GM23338 (cell line): Measurements from ENCODE around the gene SRSF1.
A peak's percentile ranks its signal among the peaks of the same experiment; 100 is the strongest.

Source experiments
- CREB1 ChIP-seq: fragments of 250-450 bp; sonication (Bioruptor Pico); IDR thresholded peaks from 2 replicates; pipeline ENCODE4 v1.5.0; 2020; ENCODE audit warnings: low read depth, mild to moderate bottlenecking, moderate library complexity
- EZH2phosphoT487 ChIP-seq: fragments of 200-600 bp; sonication (generic); IDR thresholded peaks from one replicate; pipeline ENCODE4 v1.8.1; 2018; ENCODE audit warnings: antibody characterized with exemption; ENCODE audit not compliant: unreplicated experiment
- JUNB ChIP-seq: IDR thresholded peaks from one replicate; pipeline ENCODE4 v1.6.1; 2016; ENCODE audit warnings: antibody characterized with exemption; ENCODE audit not compliant: unreplicated experiment
- NANOG ChIP-seq: IDR thresholded peaks from 2 replicates; pipeline ENCODE4 v1.6.1; 2016; ENCODE audit warnings: antibody characterized with exemption, borderline replicate concordance
- POLR2AphosphoS5 ChIP-seq: IDR thresholded peaks from 2 replicates; pipeline ENCODE4 v1.6.1; 2016; ENCODE audit warnings: antibody characterized with exemption, low read depth
- TF ChIP-seq, protein P1 (sequence below), 2 experiments: fragments of 200-600 bp in 1 of 2; sonication (generic) in 1 of 2; conservative IDR thresholded peaks; 2 replicates each; pipeline versions ENCODE4 v1.5.1 to v1.6.1; 2016 to 2017; ENCODE audit warnings: antibody characterized with exemption in 2 of 2, low read depth in 2 of 2, mild to moderate bottlenecking in 2 of 2, moderate library complexity in 1 of 2
- TF ChIP-seq, protein P2 (sequence below): IDR thresholded peaks from 2 replicates; pipeline ENCODE4 v1.6.1; 2016; ENCODE audit warnings: antibody characterized with exemption
- TF ChIP-seq, protein P3 (sequence below): IDR thresholded peaks from one replicate; pipeline ENCODE4 v1.6.1; 2018; ENCODE audit warnings: antibody characterized with exemption; ENCODE audit not compliant: unreplicated experiment

DNA sequence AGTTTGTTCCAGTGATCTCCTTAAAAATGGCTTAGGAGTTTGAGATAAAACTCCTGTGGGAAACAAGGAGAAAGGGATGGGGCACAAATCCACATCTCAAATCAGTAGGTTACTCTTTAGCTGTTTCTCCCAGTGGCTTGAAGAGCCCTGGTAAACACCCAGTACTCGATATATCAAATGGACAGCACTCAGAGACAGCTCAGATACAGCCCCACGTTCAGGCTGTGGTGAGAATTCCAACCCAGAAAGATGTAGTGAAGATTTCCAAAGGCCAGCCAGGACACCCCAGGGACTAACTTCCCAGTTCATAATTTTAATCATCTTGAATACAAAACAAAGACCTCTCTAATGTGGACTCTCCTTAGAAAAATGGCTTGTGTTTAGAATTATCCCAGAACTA, 12.6 kb downstream of the SRSF1 start:
- TF ChIP-seq, protein P1, sequence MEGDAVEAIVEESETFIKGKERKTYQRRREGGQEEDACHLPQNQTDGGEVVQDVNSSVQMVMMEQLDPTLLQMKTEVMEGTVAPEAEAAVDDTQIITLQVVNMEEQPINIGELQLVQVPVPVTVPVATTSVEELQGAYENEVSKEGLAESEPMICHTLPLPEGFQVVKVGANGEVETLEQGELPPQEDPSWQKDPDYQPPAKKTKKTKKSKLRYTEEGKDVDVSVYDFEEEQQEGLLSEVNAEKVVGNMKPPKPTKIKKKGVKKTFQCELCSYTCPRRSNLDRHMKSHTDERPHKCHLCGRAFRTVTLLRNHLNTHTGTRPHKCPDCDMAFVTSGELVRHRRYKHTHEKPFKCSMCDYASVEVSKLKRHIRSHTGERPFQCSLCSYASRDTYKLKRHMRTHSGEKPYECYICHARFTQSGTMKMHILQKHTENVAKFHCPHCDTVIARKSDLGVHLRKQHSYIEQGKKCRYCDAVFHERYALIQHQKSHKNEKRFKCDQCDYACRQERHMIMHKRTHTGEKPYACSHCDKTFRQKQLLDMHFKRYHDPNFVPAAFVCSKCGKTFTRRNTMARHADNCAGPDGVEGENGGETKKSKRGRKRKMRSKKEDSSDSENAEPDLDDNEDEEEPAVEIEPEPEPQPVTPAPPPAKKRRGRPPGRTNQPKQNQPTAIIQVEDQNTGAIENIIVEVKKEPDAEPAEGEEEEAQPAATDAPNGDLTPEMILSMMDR (conservative IDR thresholded peaks at IDR 0.05; ENCODE audit: low read depth in 2 of 2) = no peak
- no peak for TF ChIP-seq EZH2phosphoT487
- no peak for TF ChIP-seq JUNB
- TF ChIP-seq, protein P2, sequence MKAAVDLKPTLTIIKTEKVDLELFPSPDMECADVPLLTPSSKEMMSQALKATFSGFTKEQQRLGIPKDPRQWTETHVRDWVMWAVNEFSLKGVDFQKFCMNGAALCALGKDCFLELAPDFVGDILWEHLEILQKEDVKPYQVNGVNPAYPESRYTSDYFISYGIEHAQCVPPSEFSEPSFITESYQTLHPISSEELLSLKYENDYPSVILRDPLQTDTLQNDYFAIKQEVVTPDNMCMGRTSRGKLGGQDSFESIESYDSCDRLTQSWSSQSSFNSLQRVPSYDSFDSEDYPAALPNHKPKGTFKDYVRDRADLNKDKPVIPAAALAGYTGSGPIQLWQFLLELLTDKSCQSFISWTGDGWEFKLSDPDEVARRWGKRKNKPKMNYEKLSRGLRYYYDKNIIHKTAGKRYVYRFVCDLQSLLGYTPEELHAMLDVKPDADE = no peak
- 0 out of 2 replicates have a peak, but pooled peaks have one; percentile 16 for TF ChIP-seq POLR2AphosphoS5
- TF ChIP-seq, protein P3, sequence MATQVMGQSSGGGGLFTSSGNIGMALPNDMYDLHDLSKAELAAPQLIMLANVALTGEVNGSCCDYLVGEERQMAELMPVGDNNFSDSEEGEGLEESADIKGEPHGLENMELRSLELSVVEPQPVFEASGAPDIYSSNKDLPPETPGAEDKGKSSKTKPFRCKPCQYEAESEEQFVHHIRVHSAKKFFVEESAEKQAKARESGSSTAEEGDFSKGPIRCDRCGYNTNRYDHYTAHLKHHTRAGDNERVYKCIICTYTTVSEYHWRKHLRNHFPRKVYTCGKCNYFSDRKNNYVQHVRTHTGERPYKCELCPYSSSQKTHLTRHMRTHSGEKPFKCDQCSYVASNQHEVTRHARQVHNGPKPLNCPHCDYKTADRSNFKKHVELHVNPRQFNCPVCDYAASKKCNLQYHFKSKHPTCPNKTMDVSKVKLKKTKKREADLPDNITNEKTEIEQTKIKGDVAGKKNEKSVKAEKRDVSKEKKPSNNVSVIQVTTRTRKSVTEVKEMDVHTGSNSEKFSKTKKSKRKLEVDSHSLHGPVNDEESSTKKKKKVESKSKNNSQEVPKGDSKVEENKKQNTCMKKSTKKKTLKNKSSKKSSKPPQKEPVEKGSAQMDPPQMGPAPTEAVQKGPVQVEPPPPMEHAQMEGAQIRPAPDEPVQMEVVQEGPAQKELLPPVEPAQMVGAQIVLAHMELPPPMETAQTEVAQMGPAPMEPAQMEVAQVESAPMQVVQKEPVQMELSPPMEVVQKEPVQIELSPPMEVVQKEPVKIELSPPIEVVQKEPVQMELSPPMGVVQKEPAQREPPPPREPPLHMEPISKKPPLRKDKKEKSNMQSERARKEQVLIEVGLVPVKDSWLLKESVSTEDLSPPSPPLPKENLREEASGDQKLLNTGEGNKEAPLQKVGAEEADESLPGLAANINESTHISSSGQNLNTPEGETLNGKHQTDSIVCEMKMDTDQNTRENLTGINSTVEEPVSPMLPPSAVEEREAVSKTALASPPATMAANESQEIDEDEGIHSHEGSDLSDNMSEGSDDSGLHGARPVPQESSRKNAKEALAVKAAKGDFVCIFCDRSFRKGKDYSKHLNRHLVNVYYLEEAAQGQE = no peak
- TF ChIP-seq CREB1 (CRISPR knock-in tag) = no peak
- TF ChIP-seq NANOG = no peak
